H1 (cell line): ENCODE results near the gene LIF. TPM values are rescaled to one million over a fixed set of nuclear protein-coding genes. Genes with fewer than 3 reads are reported as not detected.

Source experiments
- CTCF ChIA-PET: fragments of 300-600 bp; sonication (Branson Sonifier 250); formaldehyde crosslinking; loops from one replicate; lab custom pipeline; 2021; ENCODE audit not compliant: partially characterized antibody; lab: Charles Lee
- POLR2A ChIA-PET: fragments of 300-600 bp; sonication (Branson Sonifier 250); formaldehyde crosslinking; loops from one replicate; lab custom pipeline; 2021; ENCODE audit warnings: inconsistent platforms; ENCODE audit not compliant: partially characterized antibody; lab: Charles Lee
- DNase-seq, 2 experiments: peaks; one replicate each; pipeline versions ENCODE4 v3.0.0 to v3.0.0-alpha.2; 2010 to 2022; ENCODE audit warnings: low spot score in 2 of 2, low read depth in 1 of 2, mixed read lengths in 1 of 2
- FAIRE-seq: peaks from 2 replicates; lab custom pipeline; 2011; peaks lifted over from hg19 to GRCh38; lab: Jason Lieb, UNC
- H2AFZ ChIP-seq: 2 replicates; pipeline ENCODE4 v1.8.1; 2012; ENCODE audit warnings: low read length, inconsistent platforms
- H2AK5ac ChIP-seq: 2 replicates; pipeline ENCODE4 v1.6.1; 2013; ENCODE audit warnings: low read depth, low read length
- H2BK120ac ChIP-seq: replicated peaks from 2 replicates; pipeline ENCODE3; 2013; ENCODE audit warnings: low read depth, low read length, inconsistent platforms
- H2BK12ac ChIP-seq: 2 replicates; pipeline ENCODE4 v1.6.1; 2013; ENCODE audit warnings: low read depth, low read length
- H2BK15ac ChIP-seq: 2 replicates; pipeline ENCODE4 v1.6.1; 2013; ENCODE audit warnings: low read length
- H2BK20ac ChIP-seq: 2 replicates; pipeline ENCODE4 v1.6.1; 2013; ENCODE audit warnings: low read length
- H2BK5ac ChIP-seq: 2 replicates; pipeline ENCODE4 v1.6.1; 2013; ENCODE audit warnings: low read depth, low read length
- H3K14ac ChIP-seq: 2 replicates; pipeline ENCODE4 v1.6.1; 2013; ENCODE audit warnings: inconsistent platforms; ENCODE audit not compliant: insufficient read length
- H3K18ac ChIP-seq: 2 replicates; pipeline ENCODE4 v1.6.1; 2013; ENCODE audit warnings: low read length; ENCODE audit errors: extremely low read depth
- H3K23ac ChIP-seq: 2 replicates; pipeline ENCODE4 v1.6.1; 2013; ENCODE audit warnings: inconsistent platforms; ENCODE audit not compliant: insufficient read length
- H3K23me2 ChIP-seq: 2 replicates; pipeline ENCODE4 v1.6.1; 2013; ENCODE audit warnings: low read depth, low read length
- H3K27ac ChIP-seq: 2 replicates; pipeline ENCODE4 v1.6.1; 2011; ENCODE audit warnings: low read depth, low read length, inconsistent platforms
- H3K27me3 ChIP-seq, 4 experiments: replicated peaks in 1 of 4; 1 replicate in 1 of 4; 2 replicates in 3 of 4; pipeline versions ENCODE4 v1.6.1 to v1.8.1; 2011 to 2013; ENCODE audit warnings: low read length in 3 of 4, mild to moderate bottlenecking in 3 of 4, inconsistent platforms in 2 of 4, mixed read lengths in 2 of 4, moderate library complexity in 1 of 4; ENCODE audit not compliant: control insufficient read depth in 3 of 4, insufficient read depth in 3 of 4; ENCODE audit errors: extremely low read depth in 1 of 4
- H3K36me3 ChIP-seq, 4 experiments: 2 replicates each; pipeline versions ENCODE4 v1.6.1 to v1.8.1; 2011 to 2013; ENCODE audit warnings: mild to moderate bottlenecking in 4 of 4, low read length in 3 of 4, moderate library complexity in 2 of 4, control low read depth in 1 of 4, inconsistent platforms in 1 of 4; ENCODE audit not compliant: insufficient read depth in 4 of 4, control insufficient read depth in 2 of 4
- H3K4ac ChIP-seq: replicated peaks from 2 replicates; pipeline ENCODE3; 2013; ENCODE audit warnings: low read length, low read depth, mixed read lengths, inconsistent platforms; ENCODE audit not compliant: insufficient read length
- H3K4me1 ChIP-seq, 4 experiments: replicated peaks in 1 of 4; 1 replicate in 1 of 4; 2 replicates in 3 of 4; pipeline versions ENCODE4 v1.6.1 to v1.8.1; 2011 to 2013; ENCODE audit warnings: low read length in 3 of 4, inconsistent platforms in 2 of 4, mixed read lengths in 1 of 4; ENCODE audit not compliant: insufficient read depth in 4 of 4, control insufficient read depth in 3 of 4
- H3K4me2 ChIP-seq, 2 experiments: 2 replicates each; pipeline versions ENCODE4 v1.6.1 to v1.8.1; 2011 to 2013; ENCODE audit warnings: low read depth in 2 of 2, low read length in 2 of 2, control low read depth in 1 of 2, inconsistent platforms in 1 of 2, mild to moderate bottlenecking in 1 of 2; ENCODE audit not compliant: insufficient read depth in 1 of 2
- H3K4me3 ChIP-seq, 4 experiments: fragments of 200-600, 300-600 bp in 1 of 4; sonication (generic), shearing (Covaris generic), sonication (Bioruptor Twin) in 1 of 4; 2 replicates each; pipeline versions ENCODE4 v1.5.1 to v1.8.1; 2011 to 2016; ENCODE audit warnings: low read length in 4 of 4, low read depth in 3 of 4, control low read depth in 2 of 4, inconsistent platforms in 2 of 4, mild to moderate bottlenecking in 2 of 4, mixed read lengths in 1 of 4, moderate library complexity in 1 of 4; ENCODE audit not compliant: insufficient read depth in 2 of 4; ENCODE audit errors: extremely low read depth in 1 of 4
- H3K56ac ChIP-seq: replicated peaks from 2 replicates; pipeline ENCODE3; 2013; ENCODE audit warnings: low read depth, mild to moderate bottlenecking, mixed read lengths, low read length, inconsistent platforms; ENCODE audit not compliant: insufficient read length
- H3K79me1 ChIP-seq: 2 replicates; pipeline ENCODE4 v1.6.1; 2013; ENCODE audit warnings: low read depth, low read length, control low read depth
- H3K79me2 ChIP-seq, 2 experiments: 2 replicates each; pipeline versions ENCODE4 v1.6.1 to v1.8.1; 2012 to 2013; ENCODE audit warnings: low read length in 2 of 2, mild to moderate bottlenecking in 2 of 2, inconsistent platforms in 1 of 2; ENCODE audit not compliant: insufficient read depth in 2 of 2, control insufficient read depth in 1 of 2
- H3K9ac ChIP-seq, 4 experiments: replicated peaks in 1 of 4; 1 replicate in 1 of 4; 2 replicates in 3 of 4; pipeline versions ENCODE4 v1.6.1 to v1.8.1; 2011 to 2013; ENCODE audit warnings: low read depth in 3 of 4, low read length in 3 of 4, control low read depth in 2 of 4, mild to moderate bottlenecking in 2 of 4, moderate library complexity in 2 of 4, inconsistent platforms in 1 of 4; ENCODE audit errors: extremely low read depth in 1 of 4
- H3K9me3 ChIP-seq, 2 experiments: 2 replicates each; pipeline versions ENCODE4 v1.6.1 to v1.8.1; 2012 to 2013; ENCODE audit warnings: mild to moderate bottlenecking in 2 of 2, moderate library complexity in 2 of 2, control low read depth in 1 of 2, inconsistent platforms in 1 of 2, low read depth in 1 of 2, low read length in 1 of 2, mixed read lengths in 1 of 2; ENCODE audit not compliant: insufficient read depth in 2 of 2
- H4K20me1 ChIP-seq, 2 experiments: replicated peaks in 1 of 2; 2 replicates each; pipeline versions ENCODE3 to v1.8.1; 2011 to 2013; ENCODE audit warnings: inconsistent platforms in 2 of 2, low read length in 2 of 2, mild to moderate bottlenecking in 1 of 2; ENCODE audit not compliant: insufficient read depth in 2 of 2, control insufficient read depth in 1 of 2
- H4K5ac ChIP-seq: 2 replicates; pipeline ENCODE4 v1.6.1; 2013; ENCODE audit warnings: low read length, low read depth, mixed read lengths, inconsistent platforms; ENCODE audit not compliant: insufficient read length
- H4K8ac ChIP-seq: 2 replicates; pipeline ENCODE4 v1.8.0; 2013; ENCODE audit warnings: mild to moderate bottlenecking, moderate library complexity, low read length, inconsistent platforms; ENCODE audit not compliant: insufficient read depth; ENCODE audit errors: extremely low read depth
- H4K91ac ChIP-seq: replicated peaks from 2 replicates; pipeline ENCODE3; 2013; ENCODE audit warnings: low read length, mixed read lengths, inconsistent platforms; ENCODE audit not compliant: insufficient read length
- CBX8 ChIP-seq: fragments of 300-800, 300-1000 bp; sonication (generic); IDR thresholded peaks from 2 replicates; pipeline ENCODE4 v1.7.1; 2016; ENCODE audit warnings: low read depth, low read length, borderline replicate concordance
- MAFK ChIP-seq: IDR thresholded peaks from 2 replicates; pipeline ENCODE4 v1.6.1; 2012; ENCODE audit warnings: low read depth, mild to moderate bottlenecking, improper control_type of control experiment, low read length
- SIN3A ChIP-seq, 2 experiments: IDR thresholded peaks in 1 of 2; conservative IDR thresholded peaks in 1 of 2; 2 replicates each; pipeline ENCODE4 v1.6.1; 2011 to 2012; ENCODE audit warnings: low read length in 2 of 2, improper control_type of control experiment in 1 of 2, low read depth in 1 of 2, mild to moderate bottlenecking in 1 of 2
- SIRT6 ChIP-seq: IDR thresholded peaks from one replicate; pipeline ENCODE4 v1.7.1; 2012; ENCODE audit warnings: low read length, inconsistent platforms
- SP4 ChIP-seq: IDR thresholded peaks from 2 replicates; pipeline ENCODE4 v1.6.1; 2012; ENCODE audit warnings: low read length, inconsistent platforms
- TCF12 ChIP-seq: IDR thresholded peaks from 2 replicates; pipeline ENCODE4 v1.6.1; 2011; ENCODE audit warnings: low read depth, mild to moderate bottlenecking, low read length
- TEAD4 ChIP-seq: IDR thresholded peaks from 2 replicates; pipeline ENCODE4 v1.6.1; 2012; ENCODE audit warnings: low read depth, low read length, inconsistent platforms, mixed read lengths
- USF2 ChIP-seq: IDR thresholded peaks from 2 replicates; pipeline ENCODE4 v1.6.1; 2011; ENCODE audit warnings: low read length, improper control_type of control experiment
- WGBS, 2 experiments: shearing (Covaris generic) in 1 of 2; methylation state at CpG; one replicate each; pipeline versions ENCODE4 v1.1.6 to v1.1.7; 2013 to 2015; ENCODE audit warnings: low lambda C conversion rate in 2 of 2, mixed read lengths in 2 of 2, inconsistent platforms in 1 of 2, low coverage in 1 of 2, missing lambda C conversion rate in 1 of 2; ENCODE audit not compliant: insufficient replicate concordance in 2 of 2, insufficient coverage in 1 of 2, insufficient read length in 1 of 2; ENCODE audit errors: extremely low coverage in 1 of 2, missing lambda C conversion rate in 1 of 2; 5-methylcytosine and 5-hydroxymethylcytosine counted together
- polyA plus RNA-seq, 7 experiments: library from polyadenylated mRNA; depleted of rRNA in 3 of 7; stranded (reverse) in 5 of 7; unstranded in 2 of 7; fragments of >200 nt in 5 of 7; fragments of 200-250 nt in 2 of 7; gene quantifications; 1 replicate in 5 of 7; 2 replicates in 1 of 7; 4 replicates in 1 of 7; pipeline versions ENCODE4 v1.2.1 to v1.2.3, GENCODE V29; 2011 to 2013; ENCODE audit warnings: missing spikeins in 2 of 7, mixed read lengths in 2 of 7
- total RNA-seq: library from RNA; stranded (reverse); fragmentation: NEBNext Ultra II Directional; extraction: Animal tissue kit (Norgen Biotek cat#: 25700); gene quantifications from 2 replicates; pipeline ENCODE4 v1.2.1, GENCODE V29; 2021

LIF gene
- total and polyA plus RNA-seq, 2 of the 8 experiments (the other 6 are each of a cell fraction or from before 2014, with no cell fraction given) = 3.3 to 3.5 TPM

- Histone ChIP-seq H3K27ac (no peak overlapping the region), H2BK20ac (0 out of 2 replicates have a peak overlapping the region, but pooled peaks have one; percentile 40), H3K9me3 (no peaks in the 10 kb centered on the region), H2BK15ac (no peak overlapping the region), H3K23ac (no peak overlapping the region), H4K8ac (no peak overlapping the region), H2AFZ (no peak overlapping the region), H3K56ac (no peak overlapping the region), H3K4ac (peak overlapping the region; percentile 61), H3K79me2 (no peaks in the 10 kb centered on the region), H3K23me2 (peaks cover 12% of the 10 kb centered on the region; the same call in 1 of the 2 replicates), H2BK5ac (peak overlapping the region; percentile 36; the same call in 1 of the 2 replicates), H3K4me2 (peak overlapping the region; percentile 27 to 94; a peak in 2 of 4 replicates), H3K18ac (0 out of 2 replicates have a peak overlapping the region, but pooled peaks have one; percentile 79), H3K9ac (no peak overlapping the region), H3K36me3 (0 out of 8 replicates have a peak, but pooled peaks cover 0 to 5% (median 0%) of the 10 kb centered on the region in 4 experiments), H3K4me3 (no peak overlapping the region), H3K14ac (no peak overlapping the region), H2BK120ac (no peak overlapping the region), H3K27me3 (no peaks in the 10 kb centered on the region; a peak in 2 of 7 replicates), H4K5ac (no peak overlapping the region), H3K4me1 (peaks cover 0 to 20% (median 11%) of the 10 kb centered on the region in 4 experiments; a peak in 6 of 7 replicates), H4K91ac (peak overlapping the region; percentile 53), H3K79me1 (peaks cover 4% of the 10 kb centered on the region), H2AK5ac (peak overlapping the region; percentile 98), H2BK12ac (peak overlapping the region; percentile 68; the same call in 1 of the 2 replicates), H4K20me1 (no peaks in the 10 kb centered on the region)
- FAIRE-seq (no peak), DNase-seq (no peak)
- WGBS, 2 experiments = 93% methylated on average over 5 of the region's 5 CpGs; no CpG with 5 or more reads in 1 of the 2 experiments
- POLR2A ChIA-PET = interaction anchor here (1.6 kb wide), 1 partner anchor 11 kb away, joined by 5 read pairs; no protein-coding TSS in a partner anchor
- CTCF ChIA-PET = interaction anchor here (1.5 to 3.1 kb wide), 2 partner anchors 11 to 125 kb away, joined by 3 to 10 read pairs; no protein-coding TSS in a partner anchor
- TF ChIP-seq SIRT6 (no peak), TCF12 (no peak), SP4 (no peak), USF2 (no peak), SIN3A (conservative IDR thresholded peaks at IDR 0.05 in 1 of 2, IDR thresholded peaks at IDR 0.05 in 1 of 2; ENCODE audit: low read depth in 1 of 2, low read length in 2 of 2) (no peak), MAFK (no peak), TEAD4 (no peak), CBX8 (no peak)
Measured at GRCh38 chr22:30244641-30245040, 1.9 kb downstream of the LIF start.
